ENCODE results near the gene OAT.
A peak's percentile ranks its signal among the peaks of the same experiment; 100 is the strongest.

Gene OAT

GRCh38 chr10:124378271-124378670 is 40.5 kb downstream of the OAT start:
- CTCF ChIA-PET = interaction anchor here (1.0 to 3.1 kb wide), 2 partner anchors 11 to 384 kb away, joined by 9 to 17 read pairs; no protein-coding TSS in a partner anchor
- peak overlapping the region; percentile 80 for H3K27ac ChIP-seq
- POLR2A ChIA-PET (ENCODE audit: low non-redundant PET) = no interaction called here
- DNase-seq (ENCODE audit: low spot score) = no peak
- TF ChIP-seq, protein P1, sequence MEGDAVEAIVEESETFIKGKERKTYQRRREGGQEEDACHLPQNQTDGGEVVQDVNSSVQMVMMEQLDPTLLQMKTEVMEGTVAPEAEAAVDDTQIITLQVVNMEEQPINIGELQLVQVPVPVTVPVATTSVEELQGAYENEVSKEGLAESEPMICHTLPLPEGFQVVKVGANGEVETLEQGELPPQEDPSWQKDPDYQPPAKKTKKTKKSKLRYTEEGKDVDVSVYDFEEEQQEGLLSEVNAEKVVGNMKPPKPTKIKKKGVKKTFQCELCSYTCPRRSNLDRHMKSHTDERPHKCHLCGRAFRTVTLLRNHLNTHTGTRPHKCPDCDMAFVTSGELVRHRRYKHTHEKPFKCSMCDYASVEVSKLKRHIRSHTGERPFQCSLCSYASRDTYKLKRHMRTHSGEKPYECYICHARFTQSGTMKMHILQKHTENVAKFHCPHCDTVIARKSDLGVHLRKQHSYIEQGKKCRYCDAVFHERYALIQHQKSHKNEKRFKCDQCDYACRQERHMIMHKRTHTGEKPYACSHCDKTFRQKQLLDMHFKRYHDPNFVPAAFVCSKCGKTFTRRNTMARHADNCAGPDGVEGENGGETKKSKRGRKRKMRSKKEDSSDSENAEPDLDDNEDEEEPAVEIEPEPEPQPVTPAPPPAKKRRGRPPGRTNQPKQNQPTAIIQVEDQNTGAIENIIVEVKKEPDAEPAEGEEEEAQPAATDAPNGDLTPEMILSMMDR (conservative IDR thresholded peaks at IDR 0.05; ENCODE audit: low read depth) = no peak

DNA sequence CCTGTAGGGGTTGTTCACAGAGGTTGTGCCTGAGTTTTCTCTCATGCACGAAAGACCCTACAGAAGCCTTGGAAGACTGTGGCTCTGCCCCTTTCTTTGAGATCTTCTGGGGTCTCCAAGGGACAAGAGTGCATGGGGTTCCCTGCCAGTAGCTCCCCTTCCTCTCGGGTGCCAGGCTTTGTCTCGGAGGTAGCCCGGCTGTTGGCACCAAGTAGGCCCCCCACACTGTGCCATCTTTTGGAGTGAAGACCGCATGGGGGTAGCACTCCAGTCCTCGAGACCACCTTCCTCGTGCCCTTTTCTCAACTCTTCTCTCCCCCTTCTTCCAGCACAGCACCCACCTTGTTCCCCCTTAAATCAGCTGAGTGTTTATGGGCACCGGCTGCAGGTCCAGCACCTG is 41.6 kb downstream of the OAT start:
- ChIA-PET POLR2A (ENCODE audit: low non-redundant PET) (no interaction called here), CTCF (no interaction called here)
- TF ChIP-seq, protein P1 (conservative IDR thresholded peaks at IDR 0.05; ENCODE audit: low read depth) = no peak
- no peak overlapping the region for H3K27ac ChIP-seq
- DNase-seq (ENCODE audit: low spot score) = no peak

GRCh38 chr10:124376411-124376810 is 42.3 kb downstream of the OAT start:
- CTCF ChIA-PET = interaction anchor here (0.8 kb wide), 1 partner anchor 10 kb away, joined by 3 read pairs; no protein-coding TSS in a partner anchor
- no peak overlapping the region for H3K27ac ChIP-seq
- POLR2A ChIA-PET (ENCODE audit: low non-redundant PET) = no interaction called here
- TF ChIP-seq, protein P1 (conservative IDR thresholded peaks at IDR 0.05; ENCODE audit: low read depth) = no peak
- no peak for DNase-seq (ENCODE audit: low spot score)

GRCh38 chr10:124375691-124376090 is 43.0 kb downstream of the OAT start:
- ChIA-PET POLR2A (ENCODE audit: low non-redundant PET) (no interaction called here), CTCF (interaction anchor here (0.8 kb wide), 1 partner anchor 9 kb away, joined by 3 read pairs; no protein-coding TSS in a partner anchor)
- no peak for DNase-seq (ENCODE audit: low spot score)
- TF ChIP-seq, protein P1 (conservative IDR thresholded peaks at IDR 0.05; ENCODE audit: low read depth) = no peak
- H3K27ac ChIP-seq = no peak overlapping the region

DNA sequence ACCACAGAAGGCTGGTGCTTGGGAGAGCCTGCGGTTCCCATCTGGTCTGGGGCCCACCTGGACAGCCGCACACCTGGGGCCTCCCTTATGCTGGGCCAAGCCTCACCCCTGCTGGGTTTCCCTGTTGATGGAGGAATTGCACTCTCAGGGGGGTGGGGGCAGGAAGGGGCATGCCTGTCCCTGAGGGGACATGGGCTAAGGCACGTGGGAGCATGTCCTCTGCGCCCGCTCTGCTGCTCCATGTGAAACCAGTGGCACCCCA is 43.4 kb downstream of the OAT start:
- CTCF ChIA-PET = no interaction called here

GRCh38 chr10:124374535-124375352 is 44.0 kb downstream of the OAT start:
- DNase-seq (ENCODE audit: low spot score) = no peak
- H3K27ac ChIP-seq = no peak overlapping the region
- ChIA-PET CTCF (no interaction called here), POLR2A (ENCODE audit: low non-redundant PET) (no interaction called here)
- TF ChIP-seq, protein P1 (conservative IDR thresholded peaks at IDR 0.05; ENCODE audit: low read depth) = no peak

More for the DNA sequence above, 43.4 kb downstream of the OAT start:
- DNase-seq (ENCODE audit: low spot score) = no peak
- TF ChIP-seq, protein P1 (conservative IDR thresholded peaks at IDR 0.05; ENCODE audit: low read depth) = no peak
- H3K27ac ChIP-seq = no peak overlapping the region
- POLR2A ChIA-PET (ENCODE audit: low non-redundant PET) = no interaction called here

All from RWPE1 (cell line).